Measurements from ENCODE around the gene AKIRIN2.

Gene AKIRIN2

GRCh38 chr6:87639373-87639772, 62.7 kb downstream of the AKIRIN2 start:
- Histone ChIP-seq H3K27me3 (ENCODE audit: insufficient read depth, low read length, poor library complexity, severe bottlenecking) (no peaks in the 10 kb centered on the region), H3F3A (ENCODE audit: low read depth) (no peaks in the 10 kb centered on the region), H3K36me3 (ENCODE audit: insufficient read depth, low read length) (peaks cover 8% of the 10 kb centered on the region; the same call in 1 of the 2 replicates), H3K79me2 (ENCODE audit: insufficient read depth, low read length) (no peaks in the 10 kb centered on the region), H3K9me3 (ENCODE audit: insufficient read depth, low read depth, low read length) (no peaks in the 10 kb centered on the region), H4K20me1 (ENCODE audit: insufficient read depth, low read length, poor library complexity, severe bottlenecking) (no peaks in the 10 kb centered on the region), H2AFZ (ENCODE audit: low read length) (no peak overlapping the region), H3K9me2 (replicated peaks; ENCODE audit: low read depth, low read length) (no peaks in the 10 kb centered on the region), H3K9ac (ENCODE audit: low read depth, low read length, poor library complexity, severe bottlenecking) (no peak overlapping the region), H3K4me3 (ENCODE audit: low read length, poor library complexity, severe bottlenecking) (no peak overlapping the region), H3K4me1 (ENCODE audit: insufficient read depth, low read length, poor library complexity, severe bottlenecking) (peaks cover 5% of the 10 kb centered on the region), H3K4me2 (ENCODE audit: low read depth, low read length, poor library complexity, severe bottlenecking) (no peak overlapping the region)
- TF ChIP-seq EZH2phosphoT487 (IDR thresholded peaks at IDR 0.05; ENCODE audit: borderline replicate concordance) (no peak), CTCF (conservative IDR thresholded peaks at IDR 0.05; ENCODE audit: low read length) (no peak)

- Histone ChIP-seq H3K27me3 (ENCODE audit: insufficient read depth, low read length, poor library complexity, severe bottlenecking) (no peaks in the 10 kb centered on the region), H3K36me3 (ENCODE audit: insufficient read depth, low read length) (peaks cover 8% of the 10 kb centered on the region; the same call in 1 of the 2 replicates), H3K4me1 (ENCODE audit: insufficient read depth, low read length, poor library complexity, severe bottlenecking) (peaks cover 5% of the 10 kb centered on the region), H4K20me1 (ENCODE audit: insufficient read depth, low read length, poor library complexity, severe bottlenecking) (no peaks in the 10 kb centered on the region), H3K9me3 (ENCODE audit: insufficient read depth, low read depth, low read length) (no peaks in the 10 kb centered on the region), H3F3A (ENCODE audit: low read depth) (no peaks in the 10 kb centered on the region), H3K9ac (ENCODE audit: low read depth, low read length, poor library complexity, severe bottlenecking) (no peak overlapping the region), H3K4me3 (ENCODE audit: low read length, poor library complexity, severe bottlenecking) (no peak overlapping the region), H3K4me2 (ENCODE audit: low read depth, low read length, poor library complexity, severe bottlenecking) (no peak overlapping the region), H3K9me2 (replicated peaks; ENCODE audit: low read depth, low read length) (no peaks in the 10 kb centered on the region), H3K79me2 (ENCODE audit: insufficient read depth, low read length) (no peaks in the 10 kb centered on the region), H2AFZ (ENCODE audit: low read length) (no peak overlapping the region)
- TF ChIP-seq EZH2phosphoT487 (IDR thresholded peaks at IDR 0.05; ENCODE audit: borderline replicate concordance) (no peak), CTCF (conservative IDR thresholded peaks at IDR 0.05; ENCODE audit: low read length) (no peak)
Observed at GRCh38 chr6:87637106-87637505, 64.9 kb downstream of the AKIRIN2 start.

- Histone ChIP-seq H3K4me2 (ENCODE audit: low read depth, low read length, poor library complexity, severe bottlenecking) (no peak overlapping the region), H3K36me3 (ENCODE audit: insufficient read depth, low read length) (peaks cover 8% of the 10 kb centered on the region; the same call in 1 of the 2 replicates), H3K9me2 (replicated peaks; ENCODE audit: low read depth, low read length) (no peaks in the 10 kb centered on the region), H3K27me3 (ENCODE audit: insufficient read depth, low read length, poor library complexity, severe bottlenecking) (no peaks in the 10 kb centered on the region), H4K20me1 (ENCODE audit: insufficient read depth, low read length, poor library complexity, severe bottlenecking) (no peaks in the 10 kb centered on the region), H3K79me2 (ENCODE audit: insufficient read depth, low read length) (no peaks in the 10 kb centered on the region), H3K4me1 (ENCODE audit: insufficient read depth, low read length, poor library complexity, severe bottlenecking) (peaks cover 3% of the 10 kb centered on the region), H3K9ac (ENCODE audit: low read depth, low read length, poor library complexity, severe bottlenecking) (no peak overlapping the region), H3K9me3 (ENCODE audit: insufficient read depth, low read depth, low read length) (no peaks in the 10 kb centered on the region), H3K4me3 (ENCODE audit: low read length, poor library complexity, severe bottlenecking) (no peak overlapping the region), H3F3A (ENCODE audit: low read depth) (no peaks in the 10 kb centered on the region), H2AFZ (ENCODE audit: low read length) (no peak overlapping the region)
- TF ChIP-seq CTCF (conservative IDR thresholded peaks at IDR 0.05; ENCODE audit: low read length): no peak
- TF ChIP-seq EZH2phosphoT487 (IDR thresholded peaks at IDR 0.05; ENCODE audit: borderline replicate concordance): no peak
Observed at GRCh38 chr6:87636315-87636714, 65.7 kb downstream of the AKIRIN2 start.

Data from Loucy (cell line).